OCI-LY7 (cell line): Measurements from ENCODE around the gene SLC16A6.

Source experiments
- EZH2phosphoT487 ChIP-seq: fragments of 200-600 bp; sonication (generic); IDR thresholded peaks from 2 replicates; pipeline ENCODE4 v1.6.1; 2018; ENCODE audit warnings: low read depth, borderline replicate concordance, mild to moderate bottlenecking, mixed run types, antibody characterized with exemption, low read length, moderate library complexity, mixed read lengths
- TF ChIP-seq, protein P1 (sequence below): fragments of 200-600 bp; sonication (generic); conservative IDR thresholded peaks from 2 replicates; pipeline ENCODE4 v1.5.1; 2014; ENCODE audit warnings: mild to moderate bottlenecking, antibody characterized with exemption, low read length, moderate library complexity, mixed read lengths

DNA sequence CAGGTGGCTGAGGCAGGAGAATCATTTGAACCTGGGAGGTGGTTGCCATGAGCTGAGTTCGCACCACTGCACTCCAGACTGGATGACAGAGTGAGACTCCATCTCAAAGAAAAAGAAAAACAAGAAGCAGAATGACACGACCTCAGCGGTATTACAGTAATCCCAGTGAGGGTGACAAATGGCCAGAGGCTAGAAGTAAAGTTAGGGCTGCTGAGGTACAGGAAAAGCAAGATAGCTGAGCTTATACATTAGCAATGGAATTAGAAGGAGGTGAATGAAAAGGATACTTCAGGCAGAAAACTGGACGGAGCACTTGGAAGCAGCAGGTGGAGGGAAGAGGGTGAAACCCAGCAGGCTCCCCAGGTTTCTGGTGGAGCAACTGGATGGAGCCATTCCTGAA is 69.1 kb downstream of the SLC16A6 start:
- TF ChIP-seq, protein P1, sequence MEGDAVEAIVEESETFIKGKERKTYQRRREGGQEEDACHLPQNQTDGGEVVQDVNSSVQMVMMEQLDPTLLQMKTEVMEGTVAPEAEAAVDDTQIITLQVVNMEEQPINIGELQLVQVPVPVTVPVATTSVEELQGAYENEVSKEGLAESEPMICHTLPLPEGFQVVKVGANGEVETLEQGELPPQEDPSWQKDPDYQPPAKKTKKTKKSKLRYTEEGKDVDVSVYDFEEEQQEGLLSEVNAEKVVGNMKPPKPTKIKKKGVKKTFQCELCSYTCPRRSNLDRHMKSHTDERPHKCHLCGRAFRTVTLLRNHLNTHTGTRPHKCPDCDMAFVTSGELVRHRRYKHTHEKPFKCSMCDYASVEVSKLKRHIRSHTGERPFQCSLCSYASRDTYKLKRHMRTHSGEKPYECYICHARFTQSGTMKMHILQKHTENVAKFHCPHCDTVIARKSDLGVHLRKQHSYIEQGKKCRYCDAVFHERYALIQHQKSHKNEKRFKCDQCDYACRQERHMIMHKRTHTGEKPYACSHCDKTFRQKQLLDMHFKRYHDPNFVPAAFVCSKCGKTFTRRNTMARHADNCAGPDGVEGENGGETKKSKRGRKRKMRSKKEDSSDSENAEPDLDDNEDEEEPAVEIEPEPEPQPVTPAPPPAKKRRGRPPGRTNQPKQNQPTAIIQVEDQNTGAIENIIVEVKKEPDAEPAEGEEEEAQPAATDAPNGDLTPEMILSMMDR = no peak
- TF ChIP-seq EZH2phosphoT487 = no peak
